Fibroblast of the aortic adventitia (primary cell): Measurements from ENCODE around the gene ANKRD49. TPM values are rescaled to one million over a fixed set of nuclear protein-coding genes. Genes with fewer than 3 reads are reported as not detected.

ENCODE experiments used
- DNase-seq: peaks from one replicate; pipeline ENCODE4 v3.0.0-alpha.2; 2010; ENCODE audit warnings: low read depth
- H3K4me3 ChIP-seq: 2 replicates; pipeline ENCODE4 v1.5.1; 2011; ENCODE audit warnings: low read depth, mild to moderate bottlenecking, control low read depth, low read length, moderate library complexity
- total RNA-seq: library from RNA; depleted of rRNA; stranded (reverse); fragments of >200 nt; gene quantifications from 2 replicates; pipeline ENCODE4 v1.2.3, GENCODE V29; 2012; ENCODE audit warnings: low replicate concordance
- TF ChIP-seq, protein P1 (sequence below): IDR thresholded peaks from 2 replicates; pipeline ENCODE4 v1.5.1; 2011; ENCODE audit warnings: mild to moderate bottlenecking, low read length, control low read depth, inconsistent platforms; ENCODE audit not compliant: insufficient read depth

ANKRD49 gene, protein sequence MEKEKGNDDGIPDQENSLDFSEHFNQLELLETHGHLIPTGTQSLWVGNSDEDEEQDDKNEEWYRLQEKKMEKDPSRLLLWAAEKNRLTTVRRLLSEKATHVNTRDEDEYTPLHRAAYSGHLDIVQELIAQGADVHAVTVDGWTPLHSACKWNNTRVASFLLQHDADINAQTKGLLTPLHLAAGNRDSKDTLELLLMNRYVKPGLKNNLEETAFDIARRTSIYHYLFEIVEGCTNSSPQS
- 13.7 and 13.9 TPM in 2 replicates for total RNA-seq

DNA sequence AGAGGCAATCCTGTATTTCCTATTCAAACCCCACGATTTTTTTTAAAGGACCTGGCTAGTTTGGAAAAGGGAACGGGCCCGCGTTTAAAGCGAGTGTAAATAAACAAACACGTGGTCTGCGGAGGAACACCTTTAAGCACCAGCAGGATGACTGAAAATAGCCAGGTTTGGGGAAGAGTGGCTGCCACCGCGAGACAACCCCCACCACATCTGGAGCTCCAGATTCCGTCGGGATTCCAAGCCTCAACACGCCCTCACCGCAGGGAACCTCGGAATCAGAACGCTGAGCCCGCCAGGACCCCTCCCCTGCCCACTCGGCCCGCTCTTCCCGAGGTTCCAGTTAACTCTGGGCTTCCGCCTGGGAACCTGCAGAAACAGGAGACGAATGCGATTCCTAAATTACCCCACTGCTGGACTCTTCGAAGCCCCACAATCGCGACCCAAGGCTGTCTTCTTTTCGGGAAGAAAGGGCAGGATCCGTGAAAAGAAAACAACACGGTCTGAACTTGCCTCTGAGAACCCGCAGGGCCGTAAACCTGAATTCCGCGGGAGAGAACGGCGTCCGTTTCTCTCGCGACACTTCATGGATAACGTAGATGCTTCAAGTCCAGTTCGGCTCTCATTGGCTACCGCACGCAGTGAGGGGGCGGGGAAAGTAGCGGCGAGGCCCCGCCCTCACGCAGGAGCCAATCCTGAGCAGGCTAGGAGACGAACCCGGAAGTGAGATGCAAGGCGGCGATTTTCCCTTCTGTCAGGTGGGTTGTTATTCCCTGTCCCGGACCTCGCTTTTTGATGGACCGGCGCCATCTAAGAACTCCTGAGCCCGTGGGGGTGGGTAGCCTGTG lies at the start of gene ANKRD49, which contains the start of gene MRE11:
TSS of gene ANKRD49 (plus strand) at position 704 of the 845 bp plus-strand sequence. CDS start 2,710 bp downstream, outside the sequence.
TSS of gene MRE11 (minus strand) at position 564 of the 845 bp plus-strand sequence. CDS start 1,043 bp downstream, outside the sequence.
- peak; percentile 97 for DNase-seq
- TF ChIP-seq, protein P1, sequence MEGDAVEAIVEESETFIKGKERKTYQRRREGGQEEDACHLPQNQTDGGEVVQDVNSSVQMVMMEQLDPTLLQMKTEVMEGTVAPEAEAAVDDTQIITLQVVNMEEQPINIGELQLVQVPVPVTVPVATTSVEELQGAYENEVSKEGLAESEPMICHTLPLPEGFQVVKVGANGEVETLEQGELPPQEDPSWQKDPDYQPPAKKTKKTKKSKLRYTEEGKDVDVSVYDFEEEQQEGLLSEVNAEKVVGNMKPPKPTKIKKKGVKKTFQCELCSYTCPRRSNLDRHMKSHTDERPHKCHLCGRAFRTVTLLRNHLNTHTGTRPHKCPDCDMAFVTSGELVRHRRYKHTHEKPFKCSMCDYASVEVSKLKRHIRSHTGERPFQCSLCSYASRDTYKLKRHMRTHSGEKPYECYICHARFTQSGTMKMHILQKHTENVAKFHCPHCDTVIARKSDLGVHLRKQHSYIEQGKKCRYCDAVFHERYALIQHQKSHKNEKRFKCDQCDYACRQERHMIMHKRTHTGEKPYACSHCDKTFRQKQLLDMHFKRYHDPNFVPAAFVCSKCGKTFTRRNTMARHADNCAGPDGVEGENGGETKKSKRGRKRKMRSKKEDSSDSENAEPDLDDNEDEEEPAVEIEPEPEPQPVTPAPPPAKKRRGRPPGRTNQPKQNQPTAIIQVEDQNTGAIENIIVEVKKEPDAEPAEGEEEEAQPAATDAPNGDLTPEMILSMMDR, result no peak
- peak within 1 kb of the TSS; percentile 87 for H3K4me3 ChIP-seq

DNA sequence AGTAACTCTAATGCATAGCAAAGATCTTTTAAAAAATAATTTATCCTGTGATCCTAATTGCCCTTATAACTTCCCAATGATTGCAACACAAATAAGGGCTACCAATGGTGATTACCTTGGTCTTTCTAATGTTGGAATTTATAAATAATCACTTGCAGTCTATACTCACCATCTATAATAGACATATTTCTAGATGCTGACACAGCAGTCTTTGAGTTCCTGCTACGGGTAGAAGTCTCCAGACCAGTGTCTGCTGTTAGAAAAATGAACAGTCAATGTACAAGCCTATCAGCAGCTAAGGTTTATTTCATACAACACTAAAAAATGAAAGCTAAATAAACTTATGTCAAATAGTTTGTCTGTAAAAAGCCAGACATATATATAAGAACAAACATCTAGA lies 48.1 kb upstream of the ANKRD49 start:
- DNase-seq, result no peak
- TF ChIP-seq, protein P1, result no peak
- no peak overlapping the region for H3K4me3 ChIP-seq

DNA sequence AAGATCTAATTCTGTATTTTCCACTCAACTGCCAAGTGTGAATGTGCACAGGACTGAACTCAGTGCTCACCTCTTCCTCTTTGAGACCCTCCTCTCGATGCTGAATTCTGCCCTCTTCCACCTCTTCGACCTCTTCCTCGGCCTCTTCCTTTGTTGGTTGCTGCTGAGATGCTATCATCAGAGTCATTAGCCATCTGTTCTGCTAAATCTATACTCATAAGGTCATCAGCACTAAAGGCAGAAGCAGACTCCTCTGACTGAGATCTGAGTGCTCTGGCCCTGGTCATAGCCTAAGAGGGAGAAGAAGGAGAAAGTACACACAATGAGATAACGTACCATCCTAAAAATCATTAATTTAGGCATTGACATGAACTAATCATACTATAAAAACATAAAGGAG lies 46.6 kb upstream of the ANKRD49 start:
- DNase-seq, result no peak
- TF ChIP-seq, protein P1, result no peak
- H3K4me3 ChIP-seq, result no peak overlapping the region

DNA sequence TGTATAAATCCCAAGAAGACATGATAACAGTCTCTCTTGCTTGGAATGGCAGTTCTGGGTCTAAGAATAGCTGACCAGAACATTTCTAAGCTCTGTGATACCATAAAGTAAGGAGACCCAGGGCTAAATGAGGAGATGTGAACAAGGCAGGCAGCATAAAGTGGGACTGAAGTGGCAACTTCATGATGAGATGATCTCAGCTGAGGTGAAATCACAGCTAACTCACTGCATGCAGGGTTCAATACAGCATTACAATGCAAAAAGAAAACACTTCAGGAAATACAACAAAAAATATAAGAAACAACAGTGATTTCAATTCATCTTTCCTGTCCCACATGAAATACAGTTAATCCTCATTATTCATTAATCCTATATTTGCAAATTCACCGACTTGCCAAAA lies 44.8 kb upstream of the ANKRD49 start:
- no peak for DNase-seq
- TF ChIP-seq, protein P1, result no peak
- H3K4me3 ChIP-seq, result no peak overlapping the region

GRCh38 chr11:94449437-94449836 lies 44.3 kb upstream of the ANKRD49 start:
- H3K4me3 ChIP-seq, result no peak overlapping the region
- TF ChIP-seq, protein P1, result no peak
- DNase-seq, result peak; percentile 80

DNA sequence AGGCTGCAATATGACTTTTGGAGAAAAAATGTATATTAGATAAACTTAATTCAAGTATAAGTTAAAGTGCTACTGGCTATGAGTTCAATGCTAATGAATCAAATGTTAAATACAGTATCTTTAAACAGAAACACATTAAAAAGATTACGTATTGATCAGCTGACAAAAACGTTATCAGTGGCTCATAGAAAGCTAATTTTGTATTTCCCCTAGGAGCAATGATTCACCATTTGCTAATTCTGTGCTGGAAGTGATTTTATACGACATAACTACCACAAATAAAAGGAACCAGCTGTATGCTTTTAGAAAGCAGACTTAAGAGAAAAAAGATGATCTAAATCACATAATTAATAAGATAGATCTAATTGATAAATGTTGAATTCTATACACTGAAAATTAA lies 43.7 kb upstream of the ANKRD49 start:
- TF ChIP-seq, protein P1, result no peak
- no peak overlapping the region for H3K4me3 ChIP-seq
- DNase-seq, result peak; percentile 78
